ENCODE data around the gene RTP3. TPM values are rescaled to one million over a fixed set of nuclear protein-coding genes. Genes with fewer than 3 reads are reported as not detected.
"Not testable (repeated sequence)": the region's sequence is repeated elsewhere in the genome, so short reads cannot be mapped to it uniquely, and the experiment has no call there.

The RTP3 gene
- total RNA-seq, 2 donors from 2014 or later = not detected

DNA sequence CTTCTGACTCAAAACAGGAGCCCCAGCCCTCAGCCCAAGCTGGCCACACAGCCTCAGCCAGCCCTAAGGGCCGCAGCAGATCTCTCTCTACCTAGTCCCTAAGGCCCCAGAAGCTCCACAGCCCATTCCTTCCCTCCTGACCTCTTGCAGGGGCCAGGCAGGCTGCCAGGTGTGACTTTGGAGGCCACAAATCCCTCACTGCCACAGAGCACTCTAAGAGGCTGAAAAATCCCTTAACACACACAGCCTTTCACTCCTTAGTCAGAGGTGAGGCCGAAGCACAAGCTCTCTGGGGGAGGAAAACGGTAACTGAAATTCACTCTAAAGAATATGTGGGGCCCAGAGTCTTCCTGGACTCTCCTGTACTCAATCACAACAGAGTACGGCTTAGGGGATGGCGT, 45.0 kb downstream of the RTP3 start:
- Histone ChIP-seq H3K36me3 (replicated peaks in 1 of 2; ENCODE audit: insufficient read depth in 1 of 2, low read depth in 2 of 2) (no peaks in the 10 kb centered on the region), H3K4me3 (no peak overlapping the region), H3K4me1 (no peaks in the 10 kb centered on the region), H3K27me3 (no peaks in the 10 kb centered on the region), H3K9me3 (no peaks in the 10 kb centered on the region), H3K27ac (no peak overlapping the region)
- WGBS, 2 donors = 91 to 92% methylated on average over 5 of the region's 5 CpGs
- intact Hi-C loops (cut with DNase I) = no loop called here
- TF ChIP-seq POLR2A (IDR thresholded peaks at IDR 0.05) = no peak
- TF ChIP-seq, protein P1, sequence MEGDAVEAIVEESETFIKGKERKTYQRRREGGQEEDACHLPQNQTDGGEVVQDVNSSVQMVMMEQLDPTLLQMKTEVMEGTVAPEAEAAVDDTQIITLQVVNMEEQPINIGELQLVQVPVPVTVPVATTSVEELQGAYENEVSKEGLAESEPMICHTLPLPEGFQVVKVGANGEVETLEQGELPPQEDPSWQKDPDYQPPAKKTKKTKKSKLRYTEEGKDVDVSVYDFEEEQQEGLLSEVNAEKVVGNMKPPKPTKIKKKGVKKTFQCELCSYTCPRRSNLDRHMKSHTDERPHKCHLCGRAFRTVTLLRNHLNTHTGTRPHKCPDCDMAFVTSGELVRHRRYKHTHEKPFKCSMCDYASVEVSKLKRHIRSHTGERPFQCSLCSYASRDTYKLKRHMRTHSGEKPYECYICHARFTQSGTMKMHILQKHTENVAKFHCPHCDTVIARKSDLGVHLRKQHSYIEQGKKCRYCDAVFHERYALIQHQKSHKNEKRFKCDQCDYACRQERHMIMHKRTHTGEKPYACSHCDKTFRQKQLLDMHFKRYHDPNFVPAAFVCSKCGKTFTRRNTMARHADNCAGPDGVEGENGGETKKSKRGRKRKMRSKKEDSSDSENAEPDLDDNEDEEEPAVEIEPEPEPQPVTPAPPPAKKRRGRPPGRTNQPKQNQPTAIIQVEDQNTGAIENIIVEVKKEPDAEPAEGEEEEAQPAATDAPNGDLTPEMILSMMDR (IDR thresholded peaks at IDR 0.05) = no peak
- ATAC-seq (no peak), DNase-seq (no peak)

DNA sequence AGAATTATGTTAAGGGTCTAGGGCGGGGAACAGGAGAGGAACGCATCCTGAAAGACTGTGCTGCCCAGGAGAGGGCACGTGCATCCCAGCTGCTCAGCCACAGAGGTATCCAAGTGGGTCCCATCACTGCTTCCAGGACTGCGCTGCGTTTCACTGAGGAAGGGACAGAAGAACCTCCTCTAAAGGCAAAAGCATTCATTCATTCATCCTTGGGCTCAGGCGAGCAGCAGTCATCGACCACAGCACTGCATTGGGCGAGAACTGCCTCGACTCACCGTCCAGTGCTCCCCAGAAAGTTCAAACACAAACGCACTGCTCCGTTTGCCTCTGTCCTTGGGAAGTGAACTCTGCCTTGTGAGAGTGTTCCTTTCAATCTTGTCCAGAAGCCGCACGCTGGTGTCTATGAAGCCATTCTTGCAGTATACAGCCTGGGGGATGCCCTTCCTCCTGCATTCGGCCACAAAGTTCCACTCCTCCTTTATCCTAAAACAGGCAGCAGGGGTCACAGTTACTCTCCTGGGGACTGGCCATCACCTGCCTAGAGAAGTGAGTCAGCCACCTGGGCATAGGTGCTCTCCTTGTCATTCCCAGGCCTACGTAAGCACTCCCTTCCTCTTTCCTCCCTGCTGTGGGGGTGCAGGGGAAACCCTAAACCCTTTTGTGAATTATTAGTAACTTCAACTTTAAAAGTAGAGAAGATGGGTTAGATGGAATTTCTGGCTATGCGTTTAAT, 47.2 kb downstream of the RTP3 start:
- Histone ChIP-seq H3K27ac (no peak overlapping the region), H3K36me3 (replicated peaks in 1 of 2; ENCODE audit: insufficient read depth in 1 of 2, low read depth in 2 of 2) (no peaks in the 10 kb centered on the region), H3K4me3 (no peak overlapping the region), H3K4me1 (no peaks in the 10 kb centered on the region), H3K9me3 (no peaks in the 10 kb centered on the region), H3K27me3 (no peaks in the 10 kb centered on the region)
- no peak for TF ChIP-seq POLR2A (IDR thresholded peaks at IDR 0.05)
- TF ChIP-seq, protein P1 (IDR thresholded peaks at IDR 0.05) = no peak
- DNase-seq (no peak), ATAC-seq (no peak)
- intact Hi-C loops (cut with DNase I) = no loop called here
- 86% methylated on average over 17 of the region's 17 CpGs for WGBS, 2 donors

DNA sequence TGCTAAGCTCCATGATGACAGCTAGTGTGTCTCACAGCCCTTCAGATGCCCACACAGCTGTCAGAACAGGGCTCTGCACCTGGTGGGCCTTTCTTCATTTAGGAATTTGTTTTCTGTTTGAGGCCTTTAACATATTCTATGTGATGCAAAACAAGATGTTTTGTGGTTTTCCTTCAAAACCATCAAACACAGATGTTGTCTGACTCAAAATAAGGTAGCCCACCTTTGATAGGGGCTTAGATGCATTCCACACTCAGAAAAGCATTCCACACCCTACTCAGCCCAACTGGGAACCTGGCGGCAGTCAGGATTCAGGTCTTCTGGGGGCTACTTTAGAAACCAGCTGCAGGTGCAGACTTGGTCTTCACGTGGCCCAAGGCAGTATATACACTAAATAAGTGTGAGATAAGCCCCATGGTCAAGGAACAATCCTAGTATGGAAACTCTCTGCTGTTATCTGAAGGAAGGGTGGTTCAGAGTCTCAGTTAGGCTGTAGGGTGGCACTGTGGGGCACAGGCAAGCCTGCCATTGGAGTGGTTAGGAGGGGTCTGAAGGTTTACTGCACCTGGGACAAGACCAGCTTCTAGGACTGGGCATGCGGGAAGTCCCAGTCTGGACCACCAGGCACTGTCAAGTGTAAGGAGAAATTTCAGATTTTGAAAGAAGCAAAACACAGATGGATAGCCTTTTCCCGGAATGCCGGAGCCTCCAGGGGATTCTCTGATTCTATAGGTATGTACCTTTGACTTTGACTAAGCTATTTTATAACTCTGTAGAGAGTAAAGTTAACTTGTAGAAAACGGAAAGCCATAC, 48.2 kb downstream of the RTP3 start:
- Histone ChIP-seq H3K36me3 (replicated peaks in 1 of 2; ENCODE audit: insufficient read depth in 1 of 2, low read depth in 2 of 2) (no peaks in the 10 kb centered on the region), H3K27ac (no peak overlapping the region), H3K9me3 (no peaks in the 10 kb centered on the region), H3K4me1 (no peaks in the 10 kb centered on the region), H3K27me3 (no peaks in the 10 kb centered on the region), H3K4me3 (no peak overlapping the region)
- ATAC-seq (no peak), DNase-seq (no peak)
- no peak for TF ChIP-seq POLR2A (IDR thresholded peaks at IDR 0.05)
- intact Hi-C loops (cut with DNase I) = no loop called here
- WGBS, 2 donors = 75 to 82% methylated on average over 6 of the region's 6 CpGs

DNA sequence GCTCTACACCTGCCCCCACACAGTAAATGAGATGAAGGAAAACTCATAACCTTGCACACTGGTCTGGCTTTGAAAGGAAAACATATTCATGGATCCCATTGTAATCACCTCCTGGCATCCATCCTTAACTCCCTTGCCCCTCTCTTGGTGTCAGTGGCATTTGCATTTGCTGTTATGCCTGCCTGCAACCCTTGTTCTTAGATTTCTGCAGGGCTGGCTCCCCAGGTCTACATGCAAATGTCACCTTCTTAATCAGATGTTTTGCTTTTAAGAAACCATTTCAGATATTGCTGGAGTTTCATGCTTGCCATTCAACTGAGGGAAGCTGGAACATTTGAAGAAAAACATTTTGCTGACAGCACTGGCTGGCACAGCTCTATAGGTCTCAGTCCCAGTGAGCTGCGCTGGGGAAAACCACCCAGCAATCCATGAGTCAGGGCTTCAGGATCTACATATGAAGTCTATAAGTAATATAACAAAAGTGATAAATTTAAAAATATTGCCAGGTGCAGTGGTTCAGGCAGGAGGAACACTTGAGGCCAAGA, 49.2 kb downstream of the RTP3 start:
- ATAC-seq = no peak
- H3K4me3 ChIP-seq = no peak overlapping the region
- H3K36me3 ChIP-seq (replicated peaks in 1 of 2; ENCODE audit: insufficient read depth in 1 of 2, low read depth in 2 of 2) = no peaks in the 10 kb centered on the region
- no peak for DNase-seq
- no peak for TF ChIP-seq POLR2A (IDR thresholded peaks at IDR 0.05)
- TF ChIP-seq, protein P1 (IDR thresholded peaks at IDR 0.05) = no peak
- no peaks in the 10 kb centered on the region for H3K4me1 ChIP-seq
- no peak overlapping the region for H3K27ac ChIP-seq
- no peaks in the 10 kb centered on the region for H3K27me3 ChIP-seq
- intact Hi-C loops (cut with DNase I) = no loop called here
- H3K9me3 ChIP-seq = no peaks in the 10 kb centered on the region
- 100% methylated on average over 1 of the region's 1 CpG for WGBS, 2 donors

DNA sequence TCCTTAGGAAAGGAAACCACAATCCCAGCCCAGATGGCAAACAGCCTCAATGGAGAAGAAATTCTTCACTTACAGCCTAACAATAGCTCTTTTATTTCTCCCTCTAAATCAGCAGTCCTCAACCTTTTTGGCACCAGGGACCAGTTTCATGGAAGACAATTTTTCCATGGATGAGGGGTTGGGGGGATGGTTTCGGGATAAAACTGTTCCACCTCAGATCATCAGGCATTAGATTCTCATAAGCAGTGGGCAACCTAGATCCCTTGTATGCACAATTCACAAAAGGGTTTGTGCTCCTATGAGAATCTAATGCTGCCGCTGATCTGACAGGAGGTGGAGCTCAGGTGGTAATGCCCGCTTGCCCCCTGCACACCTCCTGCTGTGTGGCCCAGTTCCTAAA, 50.8 kb downstream of the RTP3 start:
- intact Hi-C loops (cut with DNase I); DNase-seq; H3K36me3 ChIP-seq (replicated peaks in 1 of 2; ENCODE audit: insufficient read depth in 1 of 2, low read depth in 2 of 2); H3K4me1 ChIP-seq; ATAC-seq; H3K9me3 ChIP-seq; H3K4me3 ChIP-seq; H3K27me3 ChIP-seq; H3K27ac ChIP-seq: not testable (repeated sequence)
- 94 to 95% methylated on average over 3 of the region's 3 CpGs for WGBS, 2 donors

All from body of pancreas (tissue), 4 donors.